ENCODE results near the gene MYRIP. TPM values are rescaled to one million over a fixed set of nuclear protein-coding genes. Genes with fewer than 3 reads are reported as not detected.

MYRIP gene
- total and polyA plus RNA-seq, 2 experiments from 2014 or later: 1.5 to 1.8 TPM

DNA sequence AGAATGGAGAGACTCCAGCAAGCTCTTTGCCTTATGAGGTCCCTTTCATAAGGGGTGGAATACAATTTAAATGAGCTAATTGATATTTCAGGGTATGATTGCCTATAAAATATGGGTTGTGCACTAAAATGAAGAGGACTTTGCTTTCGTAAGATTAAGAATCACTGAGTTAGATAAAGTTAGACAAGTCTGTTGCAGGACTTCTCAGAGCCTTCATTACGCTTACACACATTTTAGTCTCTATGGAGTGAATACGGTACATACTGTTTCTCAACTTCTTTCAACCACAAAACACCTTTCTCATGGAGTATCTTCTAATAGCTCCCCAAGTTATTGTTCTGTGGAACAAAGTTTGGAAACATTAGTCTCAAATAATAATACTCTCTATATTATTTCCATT lies 17.8 kb upstream of the MYRIP start:
- H3K4me3 ChIP-seq: no peak overlapping the region
- no peaks in the 10 kb centered on the region for H3K79me2 ChIP-seq (replicated peaks; ENCODE audit: insufficient read depth)
- no peaks in the 10 kb centered on the region for H3K36me3 ChIP-seq (ENCODE audit: insufficient read depth)
- no peak for ATAC-seq
- no peak overlapping the region for H2AFZ ChIP-seq
- DNase-seq (ENCODE audit: low spot score): no peak
- H3K4me3 Mint-ChIP-seq: no peak overlapping the region
- H3K9me2 ChIP-seq (ENCODE audit: insufficient read depth): no peaks in the 10 kb centered on the region
- H3K27ac Mint-ChIP-seq: no peak overlapping the region
- H3K27me3 Mint-ChIP-seq (ENCODE audit: insufficient read depth, low read depth, poor library complexity): peaks cover 3% of the 10 kb centered on the region
- H3K27me3 ChIP-seq (ENCODE audit: insufficient read depth): no peaks in the 10 kb centered on the region
- no peak overlapping the region for H3K4me2 ChIP-seq
- no peaks in the 10 kb centered on the region for H3K36me3 Mint-ChIP-seq (ENCODE audit: low read depth)
- no peaks in the 10 kb centered on the region for H3K4me1 ChIP-seq (ENCODE audit: insufficient read depth)
- H3F3A ChIP-seq (replicated peaks; ENCODE audit: low read depth): no peaks in the 10 kb centered on the region
- no peak overlapping the region for H3K27ac ChIP-seq (ENCODE audit: low read depth)
- H3K4me1 Mint-ChIP-seq: 0 out of 3 replicates have a peak, but pooled peaks cover 2% of the 10 kb centered on the region
- TF ChIP-seq NANOG (IDR thresholded peaks at IDR 0.05; ENCODE audit: borderline replicate concordance) (no peak), JUNB (IDR thresholded peaks at IDR 0.05; ENCODE audit: unreplicated experiment) (no peak), POLR2AphosphoS5 (IDR thresholded peaks at IDR 0.05; ENCODE audit: low read depth) (no peak), CREB1 (CRISPR knock-in tag; IDR thresholded peaks at IDR 0.05; ENCODE audit: low read depth) (no peak), ZNF331 (CRISPR knock-in tag; IDR thresholded peaks at IDR 0.05; ENCODE audit: low read depth) (no peak), EZH2 (IDR thresholded peaks at IDR 0.05; ENCODE audit: low read depth, unreplicated experiment) (no peak), STAT1 (IDR thresholded peaks at IDR 0.05; ENCODE audit: unreplicated experiment) (no peak)
- TF ChIP-seq, protein P1, sequence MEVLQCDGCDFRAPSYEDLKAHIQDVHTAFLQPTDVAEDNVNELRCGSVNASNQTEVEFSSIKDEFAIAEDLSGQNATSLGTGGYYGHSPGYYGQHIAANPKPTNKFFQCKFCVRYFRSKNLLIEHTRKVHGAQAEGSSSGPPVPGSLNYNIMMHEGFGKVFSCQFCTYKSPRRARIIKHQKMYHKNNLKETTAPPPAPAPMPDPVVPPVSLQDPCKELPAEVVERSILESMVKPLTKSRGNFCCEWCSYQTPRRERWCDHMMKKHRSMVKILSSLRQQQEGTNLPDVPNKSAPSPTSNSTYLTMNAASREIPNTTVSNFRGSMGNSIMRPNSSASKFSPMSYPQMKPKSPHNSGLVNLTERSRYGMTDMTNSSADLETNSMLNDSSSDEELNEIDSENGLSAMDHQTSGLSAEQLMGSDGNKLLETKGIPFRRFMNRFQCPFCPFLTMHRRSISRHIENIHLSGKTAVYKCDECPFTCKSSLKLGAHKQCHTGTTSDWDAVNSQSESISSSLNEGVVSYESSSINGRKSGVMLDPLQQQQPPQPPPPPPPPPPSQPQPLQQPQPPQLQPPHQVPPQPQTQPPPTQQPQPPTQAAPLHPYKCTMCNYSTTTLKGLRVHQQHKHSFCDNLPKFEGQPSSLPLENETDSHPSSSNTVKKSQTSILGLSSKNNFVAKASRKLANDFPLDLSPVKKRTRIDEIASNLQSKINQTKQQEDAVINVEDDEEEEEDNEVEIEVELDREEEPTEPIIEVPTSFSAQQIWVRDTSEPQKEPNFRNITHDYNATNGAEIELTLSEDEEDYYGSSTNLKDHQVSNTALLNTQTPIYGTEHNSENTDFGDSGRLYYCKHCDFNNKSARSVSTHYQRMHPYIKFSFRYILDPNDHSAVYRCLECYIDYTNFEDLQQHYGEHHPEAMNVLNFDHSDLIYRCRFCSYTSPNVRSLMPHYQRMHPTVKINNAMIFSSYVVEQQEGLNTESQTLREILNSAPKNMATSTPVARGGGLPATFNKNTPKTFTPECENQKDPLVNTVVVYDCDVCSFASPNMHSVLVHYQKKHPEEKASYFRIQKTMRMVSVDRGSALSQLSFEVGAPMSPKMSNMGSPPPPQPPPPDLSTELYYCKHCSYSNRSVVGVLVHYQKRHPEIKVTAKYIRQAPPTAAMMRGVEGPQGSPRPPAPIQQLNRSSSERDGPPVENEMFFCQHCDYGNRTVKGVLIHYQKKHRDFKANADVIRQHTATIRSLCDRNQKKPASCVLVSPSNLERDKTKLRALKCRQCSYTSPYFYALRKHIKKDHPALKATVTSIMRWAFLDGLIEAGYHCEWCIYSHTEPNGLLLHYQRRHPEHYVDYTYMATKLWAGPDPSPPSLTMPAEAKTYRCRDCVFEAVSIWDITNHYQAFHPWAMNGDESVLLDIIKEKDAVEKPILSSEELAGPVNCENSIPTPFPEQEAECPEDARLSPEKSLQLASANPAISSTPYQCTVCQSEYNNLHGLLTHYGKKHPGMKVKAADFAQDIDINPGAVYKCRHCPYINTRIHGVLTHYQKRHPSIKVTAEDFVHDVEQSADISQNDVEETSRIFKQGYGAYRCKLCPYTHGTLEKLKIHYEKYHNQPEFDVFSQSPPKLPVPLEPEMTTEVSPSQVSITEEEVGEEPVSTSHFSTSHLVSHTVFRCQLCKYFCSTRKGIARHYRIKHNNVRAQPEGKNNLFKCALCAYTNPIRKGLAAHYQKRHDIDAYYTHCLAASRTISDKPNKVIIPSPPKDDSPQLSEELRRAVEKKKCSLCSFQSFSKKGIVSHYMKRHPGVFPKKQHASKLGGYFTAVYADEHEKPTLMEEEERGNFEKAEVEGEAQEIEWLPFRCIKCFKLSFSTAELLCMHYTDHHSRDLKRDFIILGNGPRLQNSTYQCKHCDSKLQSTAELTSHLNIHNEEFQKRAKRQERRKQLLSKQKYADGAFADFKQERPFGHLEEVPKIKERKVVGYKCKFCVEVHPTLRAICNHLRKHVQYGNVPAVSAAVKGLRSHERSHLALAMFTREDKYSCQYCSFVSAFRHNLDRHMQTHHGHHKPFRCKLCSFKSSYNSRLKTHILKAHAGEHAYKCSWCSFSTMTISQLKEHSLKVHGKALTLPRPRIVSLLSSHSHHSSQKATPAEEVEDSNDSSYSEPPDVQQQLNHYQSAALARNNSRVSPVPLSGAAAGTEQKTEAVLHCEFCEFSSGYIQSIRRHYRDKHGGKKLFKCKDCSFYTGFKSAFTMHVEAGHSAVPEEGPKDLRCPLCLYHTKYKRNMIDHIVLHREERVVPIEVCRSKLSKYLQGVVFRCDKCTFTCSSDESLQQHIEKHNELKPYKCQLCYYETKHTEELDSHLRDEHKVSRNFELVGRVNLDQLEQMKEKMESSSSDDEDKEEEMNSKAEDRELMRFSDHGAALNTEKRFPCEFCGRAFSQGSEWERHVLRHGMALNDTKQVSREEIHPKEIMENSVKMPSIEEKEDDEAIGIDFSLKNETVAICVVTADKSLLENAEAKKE (CRISPR knock-in tag; IDR thresholded peaks at IDR 0.05): no peak
- TF ChIP-seq, protein P2, sequence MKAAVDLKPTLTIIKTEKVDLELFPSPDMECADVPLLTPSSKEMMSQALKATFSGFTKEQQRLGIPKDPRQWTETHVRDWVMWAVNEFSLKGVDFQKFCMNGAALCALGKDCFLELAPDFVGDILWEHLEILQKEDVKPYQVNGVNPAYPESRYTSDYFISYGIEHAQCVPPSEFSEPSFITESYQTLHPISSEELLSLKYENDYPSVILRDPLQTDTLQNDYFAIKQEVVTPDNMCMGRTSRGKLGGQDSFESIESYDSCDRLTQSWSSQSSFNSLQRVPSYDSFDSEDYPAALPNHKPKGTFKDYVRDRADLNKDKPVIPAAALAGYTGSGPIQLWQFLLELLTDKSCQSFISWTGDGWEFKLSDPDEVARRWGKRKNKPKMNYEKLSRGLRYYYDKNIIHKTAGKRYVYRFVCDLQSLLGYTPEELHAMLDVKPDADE (IDR thresholded peaks at IDR 0.05): no peak
- TF ChIP-seq, protein P3, sequence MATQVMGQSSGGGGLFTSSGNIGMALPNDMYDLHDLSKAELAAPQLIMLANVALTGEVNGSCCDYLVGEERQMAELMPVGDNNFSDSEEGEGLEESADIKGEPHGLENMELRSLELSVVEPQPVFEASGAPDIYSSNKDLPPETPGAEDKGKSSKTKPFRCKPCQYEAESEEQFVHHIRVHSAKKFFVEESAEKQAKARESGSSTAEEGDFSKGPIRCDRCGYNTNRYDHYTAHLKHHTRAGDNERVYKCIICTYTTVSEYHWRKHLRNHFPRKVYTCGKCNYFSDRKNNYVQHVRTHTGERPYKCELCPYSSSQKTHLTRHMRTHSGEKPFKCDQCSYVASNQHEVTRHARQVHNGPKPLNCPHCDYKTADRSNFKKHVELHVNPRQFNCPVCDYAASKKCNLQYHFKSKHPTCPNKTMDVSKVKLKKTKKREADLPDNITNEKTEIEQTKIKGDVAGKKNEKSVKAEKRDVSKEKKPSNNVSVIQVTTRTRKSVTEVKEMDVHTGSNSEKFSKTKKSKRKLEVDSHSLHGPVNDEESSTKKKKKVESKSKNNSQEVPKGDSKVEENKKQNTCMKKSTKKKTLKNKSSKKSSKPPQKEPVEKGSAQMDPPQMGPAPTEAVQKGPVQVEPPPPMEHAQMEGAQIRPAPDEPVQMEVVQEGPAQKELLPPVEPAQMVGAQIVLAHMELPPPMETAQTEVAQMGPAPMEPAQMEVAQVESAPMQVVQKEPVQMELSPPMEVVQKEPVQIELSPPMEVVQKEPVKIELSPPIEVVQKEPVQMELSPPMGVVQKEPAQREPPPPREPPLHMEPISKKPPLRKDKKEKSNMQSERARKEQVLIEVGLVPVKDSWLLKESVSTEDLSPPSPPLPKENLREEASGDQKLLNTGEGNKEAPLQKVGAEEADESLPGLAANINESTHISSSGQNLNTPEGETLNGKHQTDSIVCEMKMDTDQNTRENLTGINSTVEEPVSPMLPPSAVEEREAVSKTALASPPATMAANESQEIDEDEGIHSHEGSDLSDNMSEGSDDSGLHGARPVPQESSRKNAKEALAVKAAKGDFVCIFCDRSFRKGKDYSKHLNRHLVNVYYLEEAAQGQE (IDR thresholded peaks at IDR 0.05; ENCODE audit: unreplicated experiment): no peak
- TF ChIP-seq, protein P4, sequence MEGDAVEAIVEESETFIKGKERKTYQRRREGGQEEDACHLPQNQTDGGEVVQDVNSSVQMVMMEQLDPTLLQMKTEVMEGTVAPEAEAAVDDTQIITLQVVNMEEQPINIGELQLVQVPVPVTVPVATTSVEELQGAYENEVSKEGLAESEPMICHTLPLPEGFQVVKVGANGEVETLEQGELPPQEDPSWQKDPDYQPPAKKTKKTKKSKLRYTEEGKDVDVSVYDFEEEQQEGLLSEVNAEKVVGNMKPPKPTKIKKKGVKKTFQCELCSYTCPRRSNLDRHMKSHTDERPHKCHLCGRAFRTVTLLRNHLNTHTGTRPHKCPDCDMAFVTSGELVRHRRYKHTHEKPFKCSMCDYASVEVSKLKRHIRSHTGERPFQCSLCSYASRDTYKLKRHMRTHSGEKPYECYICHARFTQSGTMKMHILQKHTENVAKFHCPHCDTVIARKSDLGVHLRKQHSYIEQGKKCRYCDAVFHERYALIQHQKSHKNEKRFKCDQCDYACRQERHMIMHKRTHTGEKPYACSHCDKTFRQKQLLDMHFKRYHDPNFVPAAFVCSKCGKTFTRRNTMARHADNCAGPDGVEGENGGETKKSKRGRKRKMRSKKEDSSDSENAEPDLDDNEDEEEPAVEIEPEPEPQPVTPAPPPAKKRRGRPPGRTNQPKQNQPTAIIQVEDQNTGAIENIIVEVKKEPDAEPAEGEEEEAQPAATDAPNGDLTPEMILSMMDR (conservative IDR thresholded peaks at IDR 0.05; ENCODE audit: low read depth in 2 of 2): no peak
- no peaks in the 10 kb centered on the region for H4K20me1 ChIP-seq (replicated peaks; ENCODE audit: insufficient read depth)
- H3K9me3 Mint-ChIP-seq: no peaks in the 10 kb centered on the region
